Measurements from ENCODE around the gene SLC12A2. TPM values are rescaled to one million over a fixed set of nuclear protein-coding genes. Genes with fewer than 3 reads are reported as not detected.

Gene SLC12A2
- total and polyA plus RNA-seq, 7 donors: 1.7 to 25.8 (median 11.7) TPM

DNA sequence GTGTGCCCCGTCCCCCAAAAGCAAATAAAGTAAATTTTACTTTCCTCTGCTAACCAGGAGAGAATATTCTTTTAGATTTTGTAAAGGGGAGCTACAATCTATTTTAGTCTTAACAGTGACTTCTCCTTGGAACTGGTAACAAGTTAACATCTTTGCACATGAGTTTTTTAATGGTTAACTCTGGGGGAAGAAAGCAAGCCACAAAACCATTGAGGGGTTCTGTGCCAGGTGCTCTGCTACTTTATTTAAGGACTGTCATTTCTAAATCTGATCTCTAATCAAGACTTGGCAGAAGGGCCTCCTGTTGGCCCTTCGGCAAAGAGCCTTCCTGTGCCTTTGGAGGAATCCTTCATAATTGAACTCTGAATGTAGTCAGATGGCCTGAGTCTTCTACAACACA lies 153.4 kb downstream of the SLC12A2 start:
- WGBS, 3 donors: 49 to 65% (median 51%) methylated on average over 2 of the region's 2 CpGs
- no peak overlapping the region for H3K27ac ChIP-seq
- no peak for ATAC-seq
- H3K36me3 ChIP-seq (ENCODE audit: insufficient read depth in 1 of 2, low read depth in 1 of 2): no peaks in the 10 kb centered on the region
- TF ChIP-seq, protein P1, sequence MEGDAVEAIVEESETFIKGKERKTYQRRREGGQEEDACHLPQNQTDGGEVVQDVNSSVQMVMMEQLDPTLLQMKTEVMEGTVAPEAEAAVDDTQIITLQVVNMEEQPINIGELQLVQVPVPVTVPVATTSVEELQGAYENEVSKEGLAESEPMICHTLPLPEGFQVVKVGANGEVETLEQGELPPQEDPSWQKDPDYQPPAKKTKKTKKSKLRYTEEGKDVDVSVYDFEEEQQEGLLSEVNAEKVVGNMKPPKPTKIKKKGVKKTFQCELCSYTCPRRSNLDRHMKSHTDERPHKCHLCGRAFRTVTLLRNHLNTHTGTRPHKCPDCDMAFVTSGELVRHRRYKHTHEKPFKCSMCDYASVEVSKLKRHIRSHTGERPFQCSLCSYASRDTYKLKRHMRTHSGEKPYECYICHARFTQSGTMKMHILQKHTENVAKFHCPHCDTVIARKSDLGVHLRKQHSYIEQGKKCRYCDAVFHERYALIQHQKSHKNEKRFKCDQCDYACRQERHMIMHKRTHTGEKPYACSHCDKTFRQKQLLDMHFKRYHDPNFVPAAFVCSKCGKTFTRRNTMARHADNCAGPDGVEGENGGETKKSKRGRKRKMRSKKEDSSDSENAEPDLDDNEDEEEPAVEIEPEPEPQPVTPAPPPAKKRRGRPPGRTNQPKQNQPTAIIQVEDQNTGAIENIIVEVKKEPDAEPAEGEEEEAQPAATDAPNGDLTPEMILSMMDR (IDR thresholded peaks at IDR 0.05): no peak
- no peak overlapping the region for H3K4me3 ChIP-seq
- H3K4me1 ChIP-seq: peaks cover 5% of the 10 kb centered on the region
- H3K9me3 ChIP-seq: no peaks in the 10 kb centered on the region
- intact Hi-C loops (cut with DNase I): no loop called here
- DNase-seq: no peak
- H3K27me3 ChIP-seq (ENCODE audit: insufficient read depth in 3 of 3, low read length in 2 of 3): no peaks in the 10 kb centered on the region

DNA sequence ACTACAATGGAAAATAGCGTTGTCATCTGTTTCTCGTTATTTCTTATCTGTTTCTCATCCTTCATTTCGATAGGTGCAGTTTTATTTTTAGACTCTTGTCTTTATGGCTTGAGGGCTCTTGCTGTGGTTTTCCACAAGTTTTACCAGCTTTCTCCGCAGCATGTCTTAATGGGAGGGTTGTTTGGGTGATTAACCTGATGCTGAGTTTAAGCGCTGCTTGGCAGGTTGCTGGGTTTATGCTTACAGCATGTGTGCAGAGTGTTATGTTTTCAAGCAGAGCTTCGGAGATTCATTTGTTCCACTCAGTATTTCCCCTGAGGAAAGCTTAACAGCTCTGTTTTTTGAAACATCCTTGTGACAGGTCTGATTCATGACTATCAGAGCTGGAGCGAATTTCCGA lies 154.0 kb downstream of the SLC12A2 start:
- Histone ChIP-seq H3K27me3 (ENCODE audit: insufficient read depth in 3 of 3, low read length in 2 of 3) (no peaks in the 10 kb centered on the region), H3K9me3 (no peaks in the 10 kb centered on the region), H3K4me3 (no peak overlapping the region), H3K36me3 (ENCODE audit: insufficient read depth in 1 of 2, low read depth in 1 of 2) (no peaks in the 10 kb centered on the region), H3K27ac (no peak overlapping the region), H3K4me1 (peaks cover 5% of the 10 kb centered on the region)
- no peak for ATAC-seq
- 42 to 58% (median 56%) methylated on average over 8 of the region's 8 CpGs for WGBS, 3 donors
- TF ChIP-seq, protein P1 (IDR thresholded peaks at IDR 0.05): no peak
- intact Hi-C loops (cut with DNase I): no loop called here
- DNase-seq: no peak
